ENCODE measurements around the gene PINK1.

The PINK1 gene

DNA sequence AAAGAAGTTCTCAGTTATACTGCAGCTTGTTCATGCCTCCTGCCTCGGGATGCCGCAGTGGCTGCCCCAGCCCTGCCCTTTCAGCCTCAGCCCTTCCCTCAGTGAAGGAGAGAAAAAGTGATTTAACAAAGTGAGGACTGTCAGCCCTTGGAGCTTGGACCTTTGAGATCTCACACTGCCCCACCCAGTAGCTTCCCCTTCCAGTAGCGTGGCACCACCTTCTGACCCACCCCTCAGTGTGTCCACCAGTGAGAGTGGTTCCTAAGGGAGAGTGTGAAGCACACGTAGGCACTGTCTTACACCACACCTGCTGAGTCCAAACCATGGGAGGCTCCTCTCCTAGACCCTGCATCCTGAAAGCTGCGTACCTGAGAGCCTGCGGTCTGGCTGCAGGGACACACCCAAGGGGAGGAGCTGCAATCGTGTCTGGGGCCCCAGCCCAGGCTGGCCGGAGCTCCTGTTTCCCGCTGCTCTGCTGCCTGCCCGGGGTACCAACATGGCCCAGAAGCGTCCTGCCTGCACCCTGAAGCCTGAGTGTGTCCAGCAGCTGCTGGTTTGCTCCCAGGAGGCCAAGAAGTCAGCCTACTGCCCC is 44.5 kb upstream of the PINK1 start, which contains the start of gene CDA:
Gene CDA, plus strand, starts transcription at position 464 of the 592 bp plus-strand sequence. Its CDS starts 33 bp downstream, at position 497.
- Histone ChIP-seq H4K20me1 (ENCODE audit: insufficient read depth, low read length) (no peaks in the 10 kb centered on the region), H2AFZ (ENCODE audit: low read depth, low read length) (no peak within 1 kb of the TSS), H3K4me2 (ENCODE audit: low read length) (no peak within 1 kb of the TSS), H3K9ac (ENCODE audit: low read length) (no peak within 1 kb of the TSS), H3K4me1 (ENCODE audit: low read length) (0 out of 2 replicates have a peak, but pooled peaks cover 1% of the 10 kb centered on the region), H3K27ac (ENCODE audit: low read length) (no peak within 1 kb of the TSS), H3K9me3 (ENCODE audit: insufficient read depth, low read length) (no peaks in the 10 kb centered on the region), H3K36me3 (replicated peaks; ENCODE audit: low read depth, low read length) (no peaks in the 10 kb centered on the region), H3K79me2 (ENCODE audit: low read length) (no peaks in the 10 kb centered on the region), H3K4me3 (ENCODE audit: low read length) (no peak within 1 kb of the TSS), H3K27me3 (ENCODE audit: low read depth, low read length) (peaks cover 5% of the 10 kb centered on the region; the same call in 1 of the 2 replicates)
- TF ChIP-seq EZH2phosphoT487 (IDR thresholded peaks at IDR 0.05; ENCODE audit: low read depth): no peak
- TF ChIP-seq, protein P1, sequence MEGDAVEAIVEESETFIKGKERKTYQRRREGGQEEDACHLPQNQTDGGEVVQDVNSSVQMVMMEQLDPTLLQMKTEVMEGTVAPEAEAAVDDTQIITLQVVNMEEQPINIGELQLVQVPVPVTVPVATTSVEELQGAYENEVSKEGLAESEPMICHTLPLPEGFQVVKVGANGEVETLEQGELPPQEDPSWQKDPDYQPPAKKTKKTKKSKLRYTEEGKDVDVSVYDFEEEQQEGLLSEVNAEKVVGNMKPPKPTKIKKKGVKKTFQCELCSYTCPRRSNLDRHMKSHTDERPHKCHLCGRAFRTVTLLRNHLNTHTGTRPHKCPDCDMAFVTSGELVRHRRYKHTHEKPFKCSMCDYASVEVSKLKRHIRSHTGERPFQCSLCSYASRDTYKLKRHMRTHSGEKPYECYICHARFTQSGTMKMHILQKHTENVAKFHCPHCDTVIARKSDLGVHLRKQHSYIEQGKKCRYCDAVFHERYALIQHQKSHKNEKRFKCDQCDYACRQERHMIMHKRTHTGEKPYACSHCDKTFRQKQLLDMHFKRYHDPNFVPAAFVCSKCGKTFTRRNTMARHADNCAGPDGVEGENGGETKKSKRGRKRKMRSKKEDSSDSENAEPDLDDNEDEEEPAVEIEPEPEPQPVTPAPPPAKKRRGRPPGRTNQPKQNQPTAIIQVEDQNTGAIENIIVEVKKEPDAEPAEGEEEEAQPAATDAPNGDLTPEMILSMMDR (IDR thresholded peaks at IDR 0.05; ENCODE audit: low read depth, low read length): no peak

DNA sequence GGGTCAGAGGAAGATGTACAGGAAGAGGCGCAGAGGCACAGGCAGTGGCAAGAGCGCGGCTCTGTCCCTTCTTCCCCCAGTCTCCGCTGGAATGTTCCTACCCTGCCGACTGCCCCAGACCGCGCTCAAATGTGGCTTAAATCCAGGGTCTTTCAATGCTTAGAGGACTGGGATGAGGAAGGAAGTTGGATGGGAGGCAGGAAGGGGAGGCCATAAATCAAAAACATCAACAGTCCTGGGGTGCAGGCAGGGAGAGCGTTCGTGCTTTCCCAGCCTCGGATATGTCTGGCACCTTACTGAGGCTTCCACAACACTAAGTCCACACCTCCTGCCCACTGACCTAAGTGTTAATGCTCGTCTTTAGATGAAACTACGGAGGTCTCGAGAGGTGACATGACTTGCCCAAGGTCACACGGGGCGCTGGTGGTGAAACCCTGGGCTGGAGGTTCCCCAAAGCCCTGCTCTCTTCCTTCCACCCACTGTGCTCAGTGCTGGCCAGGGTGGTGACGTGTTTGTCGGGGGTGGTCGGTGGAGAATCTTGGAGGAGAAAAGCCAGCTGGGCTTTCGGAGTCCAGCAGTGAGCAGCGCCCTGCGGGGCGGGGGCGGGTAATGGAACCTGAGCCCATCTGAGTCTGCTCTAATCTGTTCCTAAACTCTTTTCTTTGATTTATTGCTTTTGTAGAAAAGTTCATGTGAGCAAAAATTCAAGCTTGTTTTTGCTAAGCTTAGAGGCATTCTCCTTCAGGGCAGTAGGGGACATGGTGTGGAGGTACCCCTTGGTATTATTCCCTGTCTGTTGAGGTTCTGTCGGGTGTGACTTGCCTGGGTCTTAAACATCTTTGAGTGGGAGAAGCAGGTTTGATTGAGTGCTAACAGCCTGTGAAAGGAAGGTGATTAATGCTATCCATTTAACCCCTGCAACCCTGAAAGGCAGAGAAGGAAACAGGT is 43.7 kb upstream of the PINK1 start:
- H3K4me2 ChIP-seq (ENCODE audit: low read length): no peak overlapping the region
- H3K9ac ChIP-seq (ENCODE audit: low read length): no peak overlapping the region
- no peak overlapping the region for H2AFZ ChIP-seq (ENCODE audit: low read depth, low read length)
- H3K79me2 ChIP-seq (ENCODE audit: low read length): no peaks in the 10 kb centered on the region
- no peak overlapping the region for H3K4me3 ChIP-seq (ENCODE audit: low read length)
- no peaks in the 10 kb centered on the region for H3K9me3 ChIP-seq (ENCODE audit: insufficient read depth, low read length)
- peaks cover 5% of the 10 kb centered on the region; the same call in 1 of the 2 replicates for H3K27me3 ChIP-seq (ENCODE audit: low read depth, low read length)
- peaks cover 6% of the 10 kb centered on the region; the same call in 1 of the 2 replicates for H3K4me1 ChIP-seq (ENCODE audit: low read length)
- TF ChIP-seq, protein P1 (IDR thresholded peaks at IDR 0.05; ENCODE audit: low read depth, low read length): no peak
- no peak for TF ChIP-seq EZH2phosphoT487 (IDR thresholded peaks at IDR 0.05; ENCODE audit: low read depth)
- no peaks in the 10 kb centered on the region for H3K36me3 ChIP-seq (replicated peaks; ENCODE audit: low read depth, low read length)
- no peak overlapping the region for H3K27ac ChIP-seq (ENCODE audit: low read length)
- no peaks in the 10 kb centered on the region for H4K20me1 ChIP-seq (ENCODE audit: insufficient read depth, low read length)

DNA sequence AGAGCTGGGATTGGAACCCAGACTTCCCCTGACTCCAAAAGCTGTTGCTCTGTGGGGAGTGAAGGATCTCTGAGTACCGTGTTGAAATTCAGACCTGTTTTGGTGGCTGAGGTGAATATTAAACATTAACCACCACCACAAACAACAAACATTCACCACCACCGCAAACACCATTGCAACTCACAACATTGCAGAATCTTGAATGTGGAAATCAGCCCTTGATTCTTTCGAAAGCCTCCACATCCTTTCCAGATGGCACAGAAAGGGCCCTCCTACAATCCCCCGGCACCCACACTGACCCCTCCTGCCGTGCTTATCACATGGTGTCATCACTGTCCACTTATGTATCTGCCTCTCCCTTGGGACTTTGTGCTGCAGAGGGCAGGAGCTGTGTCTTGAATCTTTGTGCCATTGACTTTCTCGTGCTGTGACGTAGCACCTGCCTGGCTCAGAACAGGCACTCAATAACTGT is 42.9 kb upstream of the PINK1 start:
- Histone ChIP-seq H3K36me3 (replicated peaks; ENCODE audit: low read depth, low read length) (no peaks in the 10 kb centered on the region), H3K27ac (ENCODE audit: low read length) (no peak overlapping the region), H3K4me2 (ENCODE audit: low read length) (no peak overlapping the region), H4K20me1 (ENCODE audit: insufficient read depth, low read length) (no peaks in the 10 kb centered on the region), H3K4me3 (ENCODE audit: low read length) (no peak overlapping the region), H3K9me3 (ENCODE audit: insufficient read depth, low read length) (no peaks in the 10 kb centered on the region), H3K4me1 (ENCODE audit: low read length) (peaks cover 10% of the 10 kb centered on the region), H3K79me2 (ENCODE audit: low read length) (no peaks in the 10 kb centered on the region), H3K27me3 (ENCODE audit: low read depth, low read length) (0 out of 2 replicates have a peak, but pooled peaks cover 5% of the 10 kb centered on the region), H2AFZ (ENCODE audit: low read depth, low read length) (no peak overlapping the region), H3K9ac (ENCODE audit: low read length) (no peak overlapping the region)
- TF ChIP-seq, protein P1 (IDR thresholded peaks at IDR 0.05; ENCODE audit: low read depth, low read length): no peak
- TF ChIP-seq EZH2phosphoT487 (IDR thresholded peaks at IDR 0.05; ENCODE audit: low read depth): no peak

DNA sequence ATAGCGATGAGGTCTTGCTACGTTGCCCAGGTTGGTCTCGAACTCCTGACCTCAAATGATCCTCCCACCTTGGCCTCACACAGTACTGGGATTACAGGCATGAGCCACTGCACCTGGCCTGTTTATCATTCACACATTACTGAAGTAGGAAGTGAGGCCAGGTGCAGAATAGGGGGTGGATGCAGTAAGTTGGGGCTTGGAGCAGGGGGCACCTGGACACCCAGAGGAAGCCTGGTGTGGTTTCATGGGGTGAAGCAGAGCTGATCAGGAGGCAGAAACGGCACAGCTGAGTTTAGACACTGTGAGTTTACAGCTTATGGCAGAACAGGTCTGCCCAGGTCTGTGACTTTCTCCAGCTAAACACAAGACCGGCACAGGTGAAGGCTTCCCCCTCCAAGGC is 39.5 kb upstream of the PINK1 start:
- H3K4me2 ChIP-seq (ENCODE audit: low read length): no peak overlapping the region
- peaks cover 17% of the 10 kb centered on the region for H3K4me1 ChIP-seq (ENCODE audit: low read length)
- H3K27me3 ChIP-seq (ENCODE audit: low read depth, low read length): 0 out of 2 replicates have a peak, but pooled peaks cover 5% of the 10 kb centered on the region
- H3K4me3 ChIP-seq (ENCODE audit: low read length): no peak overlapping the region
- H3K36me3 ChIP-seq (replicated peaks; ENCODE audit: low read depth, low read length): no peaks in the 10 kb centered on the region
- H3K9ac ChIP-seq (ENCODE audit: low read length): no peak overlapping the region
- no peaks in the 10 kb centered on the region for H4K20me1 ChIP-seq (ENCODE audit: insufficient read depth, low read length)
- no peak overlapping the region for H2AFZ ChIP-seq (ENCODE audit: low read depth, low read length)
- no peak overlapping the region for H3K27ac ChIP-seq (ENCODE audit: low read length)
- no peaks in the 10 kb centered on the region for H3K79me2 ChIP-seq (ENCODE audit: low read length)
- TF ChIP-seq EZH2phosphoT487 (IDR thresholded peaks at IDR 0.05; ENCODE audit: low read depth): no peak
- TF ChIP-seq, protein P1 (IDR thresholded peaks at IDR 0.05; ENCODE audit: low read depth, low read length): no peak
- no peaks in the 10 kb centered on the region for H3K9me3 ChIP-seq (ENCODE audit: insufficient read depth, low read length)
